Measurements from ENCODE around the gene GUCA1A.

DNA sequence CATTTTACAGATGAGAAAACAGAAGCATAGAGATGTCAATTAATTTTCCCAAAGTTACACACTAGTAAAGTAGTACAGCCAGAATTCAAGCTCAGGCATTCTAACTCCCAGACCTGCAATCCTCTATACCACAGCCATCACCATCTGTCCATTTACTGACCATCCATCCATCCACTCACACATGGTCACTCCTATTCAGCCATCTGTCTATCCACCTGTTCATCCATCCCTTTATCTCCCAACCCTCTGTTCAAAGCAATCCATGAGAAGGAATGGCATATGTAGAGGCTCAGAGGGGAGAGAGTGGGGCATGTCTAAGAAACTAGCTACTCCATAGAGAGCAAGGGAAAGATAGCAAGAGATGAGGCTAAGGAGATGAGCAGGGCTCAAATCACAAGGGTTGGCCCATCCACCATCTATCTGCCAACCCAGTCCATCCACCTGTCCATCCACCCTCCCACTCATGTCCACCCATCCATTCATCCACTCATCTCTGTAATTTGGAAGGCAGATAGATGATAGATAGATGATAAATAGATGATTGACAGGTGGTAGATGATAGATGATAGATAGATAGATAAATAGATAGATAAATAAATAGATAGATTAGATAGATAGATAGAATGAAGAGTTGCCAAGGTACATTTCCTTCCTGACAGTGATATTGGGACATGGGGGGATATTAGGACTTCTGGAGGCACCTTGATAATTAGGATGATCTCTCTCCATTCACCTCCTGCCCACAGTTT lies 18.5 kb upstream of the GUCA1A start:
- TF ChIP-seq EZH2phosphoT487 (conservative IDR thresholded peaks at IDR 0.05; ENCODE audit: low read length) = no peak
- TF ChIP-seq, protein P1, sequence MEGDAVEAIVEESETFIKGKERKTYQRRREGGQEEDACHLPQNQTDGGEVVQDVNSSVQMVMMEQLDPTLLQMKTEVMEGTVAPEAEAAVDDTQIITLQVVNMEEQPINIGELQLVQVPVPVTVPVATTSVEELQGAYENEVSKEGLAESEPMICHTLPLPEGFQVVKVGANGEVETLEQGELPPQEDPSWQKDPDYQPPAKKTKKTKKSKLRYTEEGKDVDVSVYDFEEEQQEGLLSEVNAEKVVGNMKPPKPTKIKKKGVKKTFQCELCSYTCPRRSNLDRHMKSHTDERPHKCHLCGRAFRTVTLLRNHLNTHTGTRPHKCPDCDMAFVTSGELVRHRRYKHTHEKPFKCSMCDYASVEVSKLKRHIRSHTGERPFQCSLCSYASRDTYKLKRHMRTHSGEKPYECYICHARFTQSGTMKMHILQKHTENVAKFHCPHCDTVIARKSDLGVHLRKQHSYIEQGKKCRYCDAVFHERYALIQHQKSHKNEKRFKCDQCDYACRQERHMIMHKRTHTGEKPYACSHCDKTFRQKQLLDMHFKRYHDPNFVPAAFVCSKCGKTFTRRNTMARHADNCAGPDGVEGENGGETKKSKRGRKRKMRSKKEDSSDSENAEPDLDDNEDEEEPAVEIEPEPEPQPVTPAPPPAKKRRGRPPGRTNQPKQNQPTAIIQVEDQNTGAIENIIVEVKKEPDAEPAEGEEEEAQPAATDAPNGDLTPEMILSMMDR (IDR thresholded peaks at IDR 0.05; ENCODE audit: insufficient read depth, low read length, poor library complexity, severe bottlenecking) = no peak

Data from SU-DHL-6 (cell line).